ENCODE measurements around the gene JAKMIP1. TPM values are rescaled to one million over a fixed set of nuclear protein-coding genes. Genes with fewer than 3 reads are reported as not detected.
"Not testable (repeated sequence)": the region's sequence is repeated elsewhere in the genome, so short reads cannot be mapped to it uniquely, and the experiment has no call there.

The JAKMIP1 gene
- total and polyA plus RNA-seq, 4 donors: 0.08 to 0.50 (median 0.22) TPM

GRCh38 chr4:6009452-6009851, 190.9 kb downstream of the JAKMIP1 start:
- no peaks in the 10 kb centered on the region for H3K27me3 ChIP-seq (ENCODE audit: control insufficient read depth in 1 of 2, insufficient read depth in 2 of 2, low read length in 1 of 2)
- no peak overlapping the region for H3K4me3 ChIP-seq (ENCODE audit: low read length in 2 of 2)
- DNase-seq: no peak
- no peaks in the 10 kb centered on the region for H3K9me3 ChIP-seq (ENCODE audit: control insufficient read depth, low read length)
- 46 to 47% methylated on average over 8 of the region's 8 CpGs for WGBS, 2 donors
- H3K36me3 ChIP-seq (ENCODE audit: control insufficient read depth in 1 of 2, insufficient read depth in 2 of 2, low read length in 1 of 2): no peaks in the 10 kb centered on the region
- intact Hi-C loops (cut with DNase I): no loop called here
- H3K4me1 ChIP-seq (ENCODE audit: control insufficient read depth in 1 of 2, insufficient read depth in 2 of 2, low read length in 2 of 2): no peaks in the 10 kb centered on the region
- no peak for ATAC-seq (ENCODE audit: low FRiP score)
- no peak overlapping the region for H3K27ac ChIP-seq (ENCODE audit: low read depth in 1 of 2, low read length in 2 of 2)

- H3K36me3 ChIP-seq (ENCODE audit: control insufficient read depth in 1 of 2, insufficient read depth in 2 of 2, low read length in 1 of 2): no peaks in the 10 kb centered on the region
- intact Hi-C loops (cut with DNase I): no loop called here
- DNase-seq (no peak), ATAC-seq (ENCODE audit: low FRiP score) (no peak)
- H3K27ac ChIP-seq (ENCODE audit: low read depth in 1 of 2, low read length in 2 of 2): no peak overlapping the region
- 73 to 77% methylated on average over 19 of the region's 19 CpGs for WGBS, 2 donors
- H3K4me1 ChIP-seq (ENCODE audit: control insufficient read depth in 1 of 2, insufficient read depth in 2 of 2, low read length in 2 of 2): no peaks in the 10 kb centered on the region
- no peak overlapping the region for H3K4me3 ChIP-seq (ENCODE audit: low read length in 2 of 2)
- no peaks in the 10 kb centered on the region for H3K9me3 ChIP-seq (ENCODE audit: control insufficient read depth, low read length)
- no peaks in the 10 kb centered on the region for H3K27me3 ChIP-seq (ENCODE audit: control insufficient read depth in 1 of 2, insufficient read depth in 2 of 2, low read length in 1 of 2)
These were observed 191.5 kb downstream of the JAKMIP1 start for GRCh38 chr4:6008766-6009385.

GRCh38 chr4:6008092-6008551, 192.2 kb downstream of the JAKMIP1 start:
- Histone ChIP-seq H3K4me3 (ENCODE audit: low read length in 2 of 2) (no peak overlapping the region), H3K9me3 (ENCODE audit: control insufficient read depth, low read length) (no peaks in the 10 kb centered on the region), H3K27me3 (ENCODE audit: control insufficient read depth in 1 of 2, insufficient read depth in 2 of 2, low read length in 1 of 2) (no peaks in the 10 kb centered on the region), H3K4me1 (ENCODE audit: control insufficient read depth in 1 of 2, insufficient read depth in 2 of 2, low read length in 2 of 2) (no peaks in the 10 kb centered on the region), H3K36me3 (ENCODE audit: control insufficient read depth in 1 of 2, insufficient read depth in 2 of 2, low read length in 1 of 2) (no peaks in the 10 kb centered on the region), H3K27ac (ENCODE audit: low read depth in 1 of 2, low read length in 2 of 2) (no peak overlapping the region)
- ATAC-seq (ENCODE audit: low FRiP score) (no peak), DNase-seq (no peak)
- 17 to 21% methylated on average over 34 to 54 of the region's 54 CpGs for WGBS, 2 donors
- intact Hi-C loops (cut with DNase I): no loop called here

- WGBS, 2 donors: 80 to 85% methylated on average over 4 of the region's 4 CpGs
- H3K4me3 ChIP-seq (ENCODE audit: low read length in 2 of 2): no peak overlapping the region
- H3K27me3 ChIP-seq (ENCODE audit: control insufficient read depth in 1 of 2, insufficient read depth in 2 of 2, low read length in 1 of 2): no peaks in the 10 kb centered on the region
- no peaks in the 10 kb centered on the region for H3K36me3 ChIP-seq (ENCODE audit: control insufficient read depth in 1 of 2, insufficient read depth in 2 of 2, low read length in 1 of 2)
- no peak for DNase-seq
- intact Hi-C loops (cut with DNase I): no loop called here
- ATAC-seq (ENCODE audit: low FRiP score): no peak
- H3K9me3 ChIP-seq (ENCODE audit: control insufficient read depth, low read length): no peaks in the 10 kb centered on the region
- H3K4me1 ChIP-seq (ENCODE audit: control insufficient read depth in 1 of 2, insufficient read depth in 2 of 2, low read length in 2 of 2): no peaks in the 10 kb centered on the region
- no peak overlapping the region for H3K27ac ChIP-seq (ENCODE audit: low read depth in 1 of 2, low read length in 2 of 2)
These were observed 195.2 kb downstream of the JAKMIP1 start for GRCh38 chr4:6005175-6005574.

GRCh38 chr4:6003485-6003884, 196.9 kb downstream of the JAKMIP1 start:
- H3K4me1 ChIP-seq (ENCODE audit: control insufficient read depth in 1 of 2, insufficient read depth in 2 of 2, low read length in 2 of 2); H3K27ac ChIP-seq (ENCODE audit: low read depth in 1 of 2, low read length in 2 of 2); H3K9me3 ChIP-seq (ENCODE audit: control insufficient read depth, low read length); DNase-seq; H3K36me3 ChIP-seq (ENCODE audit: control insufficient read depth in 1 of 2, insufficient read depth in 2 of 2, low read length in 1 of 2); H3K4me3 ChIP-seq (ENCODE audit: low read length in 2 of 2); ATAC-seq (ENCODE audit: low FRiP score); intact Hi-C loops (cut with DNase I); H3K27me3 ChIP-seq (ENCODE audit: control insufficient read depth in 1 of 2, insufficient read depth in 2 of 2, low read length in 1 of 2): not testable (repeated sequence)
- WGBS, 2 donors: 82 to 90% methylated on average over 1 of the region's 1 CpG

GRCh38 chr4:6002926-6003325, 197.4 kb downstream of the JAKMIP1 start:
- intact Hi-C loops (cut with DNase I): no loop called here
- no peak for ATAC-seq (ENCODE audit: low FRiP score)
- no peak overlapping the region for H3K4me3 ChIP-seq (ENCODE audit: low read length in 2 of 2)
- WGBS, 2 donors: 69 to 80% methylated on average over 3 of the region's 3 CpGs
- no peaks in the 10 kb centered on the region for H3K27me3 ChIP-seq (ENCODE audit: control insufficient read depth in 1 of 2, insufficient read depth in 2 of 2, low read length in 1 of 2)
- H3K36me3 ChIP-seq (ENCODE audit: control insufficient read depth in 1 of 2, insufficient read depth in 2 of 2, low read length in 1 of 2): no peaks in the 10 kb centered on the region
- no peak for DNase-seq
- no peaks in the 10 kb centered on the region for H3K9me3 ChIP-seq (ENCODE audit: control insufficient read depth, low read length)
- H3K27ac ChIP-seq (ENCODE audit: low read depth in 1 of 2, low read length in 2 of 2): no peak overlapping the region
- H3K4me1 ChIP-seq (ENCODE audit: control insufficient read depth in 1 of 2, insufficient read depth in 2 of 2, low read length in 2 of 2): no peaks in the 10 kb centered on the region

- DNase-seq: no peak
- H3K27ac ChIP-seq (ENCODE audit: low read depth in 1 of 2, low read length in 2 of 2): no peak overlapping the region
- intact Hi-C loops (cut with DNase I): no loop called here
- H3K36me3 ChIP-seq (ENCODE audit: control insufficient read depth in 1 of 2, insufficient read depth in 2 of 2, low read length in 1 of 2): no peaks in the 10 kb centered on the region
- H3K4me3 ChIP-seq (ENCODE audit: low read length in 2 of 2): no peak overlapping the region
- H3K9me3 ChIP-seq (ENCODE audit: control insufficient read depth, low read length): no peaks in the 10 kb centered on the region
- 81 to 84% methylated on average over 5 of the region's 5 CpGs for WGBS, 2 donors
- ATAC-seq (ENCODE audit: low FRiP score): no peak
- H3K4me1 ChIP-seq (ENCODE audit: control insufficient read depth in 1 of 2, insufficient read depth in 2 of 2, low read length in 2 of 2): no peaks in the 10 kb centered on the region
- H3K27me3 ChIP-seq (ENCODE audit: control insufficient read depth in 1 of 2, insufficient read depth in 2 of 2, low read length in 1 of 2): no peaks in the 10 kb centered on the region
These were observed 197.9 kb downstream of the JAKMIP1 start for GRCh38 chr4:6002492-6002833.

GRCh38 chr4:6001680-6002491, 198.5 kb downstream of the JAKMIP1 start:
- no peaks in the 10 kb centered on the region for H3K27me3 ChIP-seq (ENCODE audit: control insufficient read depth in 1 of 2, insufficient read depth in 2 of 2, low read length in 1 of 2)
- intact Hi-C loops (cut with DNase I): no loop called here
- no peak overlapping the region for H3K27ac ChIP-seq (ENCODE audit: low read depth in 1 of 2, low read length in 2 of 2)
- H3K9me3 ChIP-seq (ENCODE audit: control insufficient read depth, low read length): no peaks in the 10 kb centered on the region
- no peak for DNase-seq
- 68 to 71% methylated on average over 6 of the region's 6 CpGs for WGBS, 2 donors
- no peak overlapping the region for H3K4me3 ChIP-seq (ENCODE audit: low read length in 2 of 2)
- no peaks in the 10 kb centered on the region for H3K4me1 ChIP-seq (ENCODE audit: control insufficient read depth in 1 of 2, insufficient read depth in 2 of 2, low read length in 2 of 2)
- no peak for ATAC-seq (ENCODE audit: low FRiP score)
- no peaks in the 10 kb centered on the region for H3K36me3 ChIP-seq (ENCODE audit: control insufficient read depth in 1 of 2, insufficient read depth in 2 of 2, low read length in 1 of 2)

- H3K9me3 ChIP-seq (ENCODE audit: control insufficient read depth, low read length): no peaks in the 10 kb centered on the region
- no peaks in the 10 kb centered on the region for H3K4me1 ChIP-seq (ENCODE audit: control insufficient read depth in 1 of 2, insufficient read depth in 2 of 2, low read length in 2 of 2)
- no peaks in the 10 kb centered on the region for H3K36me3 ChIP-seq (ENCODE audit: control insufficient read depth in 1 of 2, insufficient read depth in 2 of 2, low read length in 1 of 2)
- intact Hi-C loops (cut with DNase I): loop anchor here in 1 of 2 donors (5.0 kb wide), 1 partner anchor 87 kb away; no protein-coding TSS in a partner anchor
- no peak overlapping the region for H3K4me3 ChIP-seq (ENCODE audit: low read length in 2 of 2)
- 85% methylated on average over 9 of the region's 9 CpGs for WGBS, 2 donors
- H3K27me3 ChIP-seq (ENCODE audit: control insufficient read depth in 1 of 2, insufficient read depth in 2 of 2, low read length in 1 of 2): no peaks in the 10 kb centered on the region
- no peak for DNase-seq
- no peak for ATAC-seq (ENCODE audit: low FRiP score)
- H3K27ac ChIP-seq (ENCODE audit: low read depth in 1 of 2, low read length in 2 of 2): no peak overlapping the region
These were observed 200.5 kb downstream of the JAKMIP1 start for GRCh38 chr4:5999830-6000365.

All from aorta (tissue), 5 donors.